A549 (cell line): ENCODE data around the gene NR2F1. TPM values are rescaled to one million over a fixed set of nuclear protein-coding genes. Genes with fewer than 3 reads are reported as not detected.

Source experiments
- ATAC-seq, 2 experiments: fragments of 200-7000 bp in 1 of 2; fragments of >200 bp in 1 of 2; cut with Nextera tagmentation in 1 of 2; cut with Tn5 transposase in 1 of 2; 3 replicates each; pipeline versions ENCODE4 v1.8.0 to v1.9.1; 2018 to 2020; ENCODE audit warnings: mild to moderate bottlenecking in 1 of 2, moderate library complexity in 1 of 2
- CTCF ChIA-PET: fragments of 300-600 bp; sonication (Branson Sonifier 250); formaldehyde crosslinking; extraction: SDS; loops from one replicate; lab custom pipeline; 2021; ENCODE audit warnings: antibody characterized with exemption, inconsistent platforms; lab: Yijun Ruan, JAX
- POLR2A ChIA-PET: fragments of 350-600 bp; formaldehyde crosslinking; extraction: SDS; loops from one replicate; lab custom pipeline; 2021; ENCODE audit warnings: antibody characterized with exemption, inconsistent platforms; lab: Yijun Ruan, JAX
- DNase-seq, 2 experiments: peaks; one replicate each; pipeline versions ENCODE4 v3.0.0 to v3.0.0-alpha.2; 2011 to 2016; ENCODE audit warnings: low read depth in 1 of 2, low spot score in 1 of 2
- FAIRE-seq: peaks from 2 replicates; lab custom pipeline; 2011; peaks lifted over from hg19 to GRCh38; lab: Jason Lieb, UNC
- H3K27ac ChIP-seq, 2 experiments: fragments of >200 bp; sonication (Bioruptor Twin); formaldehyde crosslinking; 3 replicates each; pipeline ENCODE4 v1.5.1; 2016 to 2017
- H3K4me1 ChIP-seq: fragments of >200 bp; sonication (Bioruptor Twin); formaldehyde crosslinking; 3 replicates; pipeline ENCODE4 v1.6.1; 2016
- H3K4me2 ChIP-seq: fragments of >200 bp; sonication (Bioruptor Twin); formaldehyde crosslinking; 3 replicates; pipeline ENCODE4 v1.6.1; 2016
- H3K4me3 ChIP-seq: fragments of >200 bp; sonication (Bioruptor Twin); formaldehyde crosslinking; 3 replicates; pipeline ENCODE4 v1.5.1; 2016
- H3K9me3 ChIP-seq: fragments of >200 bp; sonication (Bioruptor Twin); formaldehyde crosslinking; 3 replicates; pipeline ENCODE4 v1.6.1; 2016
- BHLHE40 ChIP-seq: IDR thresholded peaks from 2 replicates; pipeline ENCODE4 v1.6.1; 2012; ENCODE audit warnings: low read depth, low read length, inconsistent platforms
- CBX2 ChIP-seq: fragments of 200-600 bp; sonication (generic); IDR thresholded peaks from 2 replicates; pipeline ENCODE4 v1.6.1; 2016; ENCODE audit warnings: low read depth, mild to moderate bottlenecking, borderline replicate concordance
- CHD2 ChIP-seq: fragments of 150-350 bp; IDR thresholded peaks from 2 replicates; pipeline ENCODE4 v1.6.1; 2014; ENCODE audit warnings: low read length; ENCODE audit not compliant: partially characterized antibody
- CHD4 ChIP-seq: fragments of 200-600 bp; sonication (generic); IDR thresholded peaks from 2 replicates; pipeline ENCODE4 v1.6.1; 2016; ENCODE audit warnings: antibody characterized with exemption, mild to moderate bottlenecking, borderline replicate concordance
- CTCF ChIP-seq: fragments of >200 bp; sonication (Bioruptor Twin); formaldehyde crosslinking; IDR thresholded peaks from 3 replicates; pipeline ENCODE4 v1.5.1; 2016
- E2F6 ChIP-seq: IDR thresholded peaks from 2 replicates; pipeline ENCODE4 v1.6.1; 2012; ENCODE audit warnings: low read depth, borderline replicate concordance
- EHF ChIP-seq: fragments of 250-450 bp; sonication (Bioruptor Pico); IDR thresholded peaks from 2 replicates; pipeline ENCODE4 v1.5.0; 2020; ENCODE audit warnings: mild to moderate bottlenecking
- FOSL2 ChIP-seq, 2 experiments: fragments of 450-650 bp in 1 of 2; fragments of >200 bp in 1 of 2; sonication (Bioruptor Twin) in 1 of 2; formaldehyde crosslinking; IDR thresholded peaks; 2 replicates each; pipeline versions ENCODE4 v1.5.0 to v1.6.1; 2016 to 2020; ENCODE audit warnings: mild to moderate bottlenecking in 1 of 2, moderate library complexity in 1 of 2
- HOXB5 ChIP-seq: fragments of 250-450 bp; sonication (Bioruptor Pico); IDR thresholded peaks from 2 replicates; pipeline ENCODE4 v1.5.0; 2020; ENCODE audit warnings: mild to moderate bottlenecking, moderate library complexity
- KDM1A ChIP-seq: fragments of 200-600 bp; sonication (generic); IDR thresholded peaks from 2 replicates; pipeline ENCODE4 v1.6.1; 2016; ENCODE audit warnings: low read depth, mild to moderate bottlenecking
- MAFK ChIP-seq: fragments of 450-650 bp; IDR thresholded peaks from 2 replicates; pipeline ENCODE4 v1.6.1; 2014; ENCODE audit not compliant: partially characterized antibody
- MAZ ChIP-seq: fragments of 150-350 bp; IDR thresholded peaks from 2 replicates; pipeline ENCODE4 v1.6.1; 2014; ENCODE audit warnings: antibody characterized with exemption, low read depth, low read length, borderline replicate concordance
- MYC ChIP-seq: IDR thresholded peaks from 2 replicates; pipeline ENCODE4 v1.6.1; 2012; ENCODE audit warnings: mild to moderate bottlenecking, inconsistent platforms, low read length, improper control_type of control experiment, borderline replicate concordance
- NFE2L2 ChIP-seq: fragments of 150-350 bp; conservative IDR thresholded peaks from 2 replicates; pipeline ENCODE4 v1.6.1; 2014; ENCODE audit warnings: low read length
- NPAS2 ChIP-seq: fragments of 250-450 bp; sonication (Bioruptor Pico); IDR thresholded peaks from 2 replicates; pipeline ENCODE4 v1.8.0; 2022; ENCODE audit warnings: mild to moderate bottlenecking, moderate library complexity, borderline replicate concordance
- NR3C1 ChIP-seq: fragments of >200 bp; sonication (Bioruptor Twin); formaldehyde crosslinking; IDR thresholded peaks from 3 replicates; pipeline ENCODE4 v1.6.1; 2017
- PHF8 ChIP-seq: fragments of 200-600 bp; sonication (generic); IDR thresholded peaks from 2 replicates; pipeline ENCODE4 v1.6.1; 2016; ENCODE audit warnings: low read depth, mild to moderate bottlenecking, antibody characterized with exemption, moderate library complexity, borderline replicate concordance
- RCOR1 ChIP-seq: fragments of 150-350 bp; IDR thresholded peaks from 2 replicates; pipeline ENCODE4 v1.6.1; 2014; ENCODE audit warnings: antibody characterized with exemption, low read length, low read depth
- RFX5 ChIP-seq: fragments of 450-650 bp; IDR thresholded peaks from 2 replicates; pipeline ENCODE4 v1.7.1; 2014; ENCODE audit warnings: antibody characterized with exemption, mild to moderate bottlenecking, moderate library complexity
- TP53 ChIP-seq: fragments of 250-450 bp; sonication (Bioruptor Pico); IDR thresholded peaks from 2 replicates; pipeline ENCODE4 v1.5.0; 2021; ENCODE audit warnings: mild to moderate bottlenecking, moderate library complexity
- ZC3H11A ChIP-seq: fragments of 450-650 bp; IDR thresholded peaks from 2 replicates; pipeline ENCODE4 v1.6.1; 2014; ENCODE audit warnings: antibody characterized with exemption, mild to moderate bottlenecking
- ZSCAN20 ChIP-seq: fragments of 250-450 bp; sonication (Bioruptor Pico); IDR thresholded peaks from 2 replicates; pipeline ENCODE4 v1.8.0; 2022; ENCODE audit warnings: mild to moderate bottlenecking, moderate library complexity
- WGBS: methylation state at CpG from one replicate; pipeline ENCODE4 v1.1.6; 2017; ENCODE audit errors: missing lambda C conversion rate; 5-methylcytosine and 5-hydroxymethylcytosine counted together
- polyA plus RNA-seq, 4 experiments: library from polyadenylated mRNA; depleted of rRNA in 3 of 4; stranded (reverse); fragments of >200 nt; fragmentation: RNase III in 1 of 4; extraction: RNeasy Plus Mini Kit Qiagen cat#74134 plus additional on column Dnase treatment in 1 of 4; gene quantifications; 2 replicates in 3 of 4; 3 replicates in 1 of 4; pipeline ENCODE4 v1.2.3, GENCODE V29; 2011 to 2017
- TF ChIP-seq, protein P1 (sequence below): fragments of 250-450 bp; sonication (Bioruptor Pico); IDR thresholded peaks from 2 replicates; pipeline ENCODE4 v1.5.0; 2021; ENCODE audit warnings: mild to moderate bottlenecking, moderate library complexity, borderline replicate concordance
- TF ChIP-seq, protein P2 (sequence below): fragments of >200 bp; sonication (Bioruptor Twin); formaldehyde crosslinking; IDR thresholded peaks from 2 replicates; pipeline ENCODE4 v1.6.1; 2016
- TF ChIP-seq, protein P3 (sequence below): fragments of 450-650 bp; IDR thresholded peaks from 2 replicates; pipeline ENCODE4 v1.6.1; 2014; ENCODE audit warnings: antibody characterized with exemption

Gene NR2F1
- polyA plus RNA-seq, 2 of the 4 experiments (the other 2 are of a cell fraction), result 5.0 to 5.2 TPM

- FAIRE-seq, result no peak
- Histone ChIP-seq H3K4me2 (no peak overlapping the region), H3K4me1 (no peaks in the 10 kb centered on the region), H3K9me3 (no peaks in the 10 kb centered on the region), H3K4me3 (no peak overlapping the region), H3K27ac (no peak overlapping the region)
- no peak for DNase-seq
- WGBS, result 78% methylated on average over 4 of the region's 4 CpGs
- ChIA-PET CTCF (interaction anchor here (1.0 to 2.2 kb wide), 2 partner anchors 15 to 16 kb away, joined by 3 to 9 read pairs; no protein-coding TSS in a partner anchor), POLR2A (no interaction called here)
- ATAC-seq, result no peak
- no peak for TF ChIP-seq NPAS2 (CRISPR knock-in tag)
- no peak for TF ChIP-seq NFE2L2
- no peak for TF ChIP-seq CBX2
- TF ChIP-seq RFX5, result no peak
- TF ChIP-seq MAZ, result no peak
Observed at GRCh38 chr5:93591323-93591945, 8.4 kb downstream of the NR2F1 start.

DNA sequence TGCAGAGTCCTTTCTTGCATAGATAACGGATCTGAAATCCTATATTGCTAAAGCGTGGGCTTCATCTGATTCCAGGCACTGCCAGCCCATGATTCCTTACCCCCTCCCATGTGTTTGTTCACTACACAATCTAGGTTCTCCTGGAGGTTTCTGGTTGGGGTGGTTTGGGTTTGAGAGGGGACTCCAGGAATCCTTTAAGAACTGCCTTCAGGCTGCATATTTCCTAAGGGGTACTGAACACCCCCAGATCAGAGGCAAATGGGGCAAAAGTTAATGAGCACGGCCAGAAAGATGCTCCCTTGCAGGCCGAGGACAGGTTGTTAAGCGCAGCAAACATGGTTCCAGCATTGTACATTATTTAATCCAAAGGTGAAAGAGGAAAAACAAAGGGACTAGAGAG lies 9.9 kb downstream of the NR2F1 start:
- TF ChIP-seq ZSCAN20 (CRISPR knock-in tag) (no peak), CHD2 (no peak), ZC3H11A (no peak), NR3C1 (no peak), EHF (CRISPR knock-in tag) (no peak), CTCF (no peak), FOSL2 (IDR thresholded peaks at IDR 0.05) (no peak), FOSL2 (CRISPR knock-in tag; IDR thresholded peaks at IDR 0.05) (no peak), TP53 (CRISPR knock-in tag) (no peak), MYC (no peak), MAFK (no peak), KDM1A (no peak), E2F6 (no peak), CHD4 (no peak), RCOR1 (no peak), BHLHE40 (no peak), HOXB5 (no peak), PHF8 (no peak)
- TF ChIP-seq, protein P1, sequence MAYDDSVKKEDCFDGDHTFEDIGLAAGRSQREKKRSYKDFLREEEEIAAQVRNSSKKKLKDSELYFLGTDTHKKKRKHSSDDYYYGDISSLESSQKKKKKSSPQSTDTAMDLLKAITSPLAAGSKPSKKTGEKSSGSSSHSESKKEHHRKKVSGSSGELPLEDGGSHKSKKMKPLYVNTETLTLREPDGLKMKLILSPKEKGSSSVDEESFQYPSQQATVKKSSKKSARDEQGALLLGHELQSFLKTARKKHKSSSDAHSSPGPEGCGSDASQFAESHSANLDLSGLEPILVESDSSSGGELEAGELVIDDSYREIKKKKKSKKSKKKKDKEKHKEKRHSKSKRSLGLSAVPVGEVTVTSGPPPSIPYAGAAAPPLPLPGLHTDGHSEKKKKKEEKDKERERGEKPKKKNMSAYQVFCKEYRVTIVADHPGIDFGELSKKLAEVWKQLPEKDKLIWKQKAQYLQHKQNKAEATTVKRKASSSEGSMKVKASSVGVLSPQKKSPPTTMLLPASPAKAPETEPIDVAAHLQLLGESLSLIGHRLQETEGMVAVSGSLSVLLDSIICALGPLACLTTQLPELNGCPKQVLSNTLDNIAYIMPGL (CRISPR knock-in tag), result no peak
- TF ChIP-seq, protein P2, sequence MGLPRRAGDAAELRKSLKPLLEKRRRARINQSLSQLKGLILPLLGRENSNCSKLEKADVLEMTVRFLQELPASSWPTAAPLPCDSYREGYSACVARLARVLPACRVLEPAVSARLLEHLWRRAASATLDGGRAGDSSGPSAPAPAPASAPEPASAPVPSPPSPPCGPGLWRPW, result no peak
- TF ChIP-seq, protein P3, sequence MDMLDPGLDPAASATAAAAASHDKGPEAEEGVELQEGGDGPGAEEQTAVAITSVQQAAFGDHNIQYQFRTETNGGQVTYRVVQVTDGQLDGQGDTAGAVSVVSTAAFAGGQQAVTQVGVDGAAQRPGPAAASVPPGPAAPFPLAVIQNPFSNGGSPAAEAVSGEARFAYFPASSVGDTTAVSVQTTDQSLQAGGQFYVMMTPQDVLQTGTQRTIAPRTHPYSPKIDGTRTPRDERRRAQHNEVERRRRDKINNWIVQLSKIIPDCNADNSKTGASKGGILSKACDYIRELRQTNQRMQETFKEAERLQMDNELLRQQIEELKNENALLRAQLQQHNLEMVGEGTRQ, result no peak
- Histone ChIP-seq H3K9me3 (no peaks in the 10 kb centered on the region), H3K4me2 (no peak overlapping the region), H3K27ac (no peak overlapping the region), H3K4me3 (no peak overlapping the region), H3K4me1 (0 out of 3 replicates have a peak, but pooled peaks cover 5% of the 10 kb centered on the region)
- ATAC-seq, result no peak
- ChIA-PET POLR2A (no interaction called here), CTCF (interaction anchor here (1.8 kb wide), 1 partner anchor 15 kb away, joined by 6 read pairs; no protein-coding TSS in a partner anchor)
- WGBS, result 87% methylated on average over 5 of the region's 5 CpGs
- no peak for FAIRE-seq
- DNase-seq, result no peak
